IPS-NIHi7 (cell line): ENCODE data around the gene RHOT2.

ENCODE experiments used
- DNase-seq: peaks from one replicate; pipeline ENCODE4 v3.0.0; 2012; ENCODE audit warnings: mixed read lengths; ENCODE audit errors: extremely low spot score

The RHOT2 gene

DNA sequence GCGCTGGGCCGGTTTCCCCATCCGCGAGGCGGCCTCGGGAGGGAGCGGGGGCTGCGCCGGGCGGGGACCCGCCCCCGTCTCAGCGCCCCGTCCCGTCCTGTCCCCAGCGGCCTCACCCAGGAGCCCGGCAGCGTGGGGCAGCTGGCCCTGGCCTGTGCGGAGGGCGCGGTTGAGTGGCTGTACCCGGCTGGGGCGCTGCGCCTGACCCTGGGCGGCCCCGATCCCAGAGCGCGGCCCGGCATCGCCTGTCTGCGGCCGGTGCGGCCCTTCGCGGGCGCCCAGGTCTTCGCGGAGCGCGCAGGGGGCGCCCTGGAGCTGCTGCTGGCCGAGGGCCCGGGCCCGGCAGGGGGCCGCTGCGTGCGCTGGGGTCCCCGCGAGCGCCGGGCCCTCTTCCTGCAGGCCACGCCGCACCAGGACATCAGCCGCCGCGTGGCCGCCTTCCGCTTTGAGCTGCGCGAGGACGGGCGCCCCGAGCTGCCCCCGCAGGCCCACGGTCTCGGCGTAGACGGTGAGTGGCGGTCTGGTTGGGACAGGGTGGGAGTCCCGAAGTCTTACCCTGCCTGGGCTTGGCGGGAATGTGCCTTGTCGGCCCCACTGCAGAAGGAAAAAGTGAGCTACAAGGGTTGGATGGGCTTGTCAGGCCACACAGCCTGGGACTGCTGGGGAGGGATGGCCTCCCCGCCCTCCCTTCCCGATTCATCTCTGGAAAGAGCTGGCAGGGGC is 47.7 kb downstream of the RHOT2 start:
- DNase-seq, result no peak

DNA sequence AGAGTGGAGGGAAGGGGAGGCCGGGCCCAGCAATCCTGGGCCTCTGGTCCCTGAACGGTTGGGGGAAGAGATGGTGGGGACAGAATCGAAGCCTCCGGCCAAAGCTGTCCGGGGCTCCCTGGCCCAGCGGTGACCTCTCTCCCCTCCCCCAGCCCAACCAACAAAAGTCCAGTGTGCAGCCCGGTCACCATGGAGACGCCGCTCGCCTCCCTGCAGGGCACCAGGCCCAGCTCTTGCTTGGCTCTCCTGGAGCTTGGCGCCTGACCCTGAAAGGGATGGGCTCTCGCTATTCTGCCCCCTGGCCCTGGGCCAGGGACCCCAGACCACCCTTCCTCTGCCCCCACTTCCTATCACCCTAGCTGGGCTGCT is 48.3 kb downstream of the RHOT2 start:
- DNase-seq, result no peak

GRCh38 chr16:716768-717325 is 48.9 kb downstream of the RHOT2 start:
- no peak for DNase-seq

DNA sequence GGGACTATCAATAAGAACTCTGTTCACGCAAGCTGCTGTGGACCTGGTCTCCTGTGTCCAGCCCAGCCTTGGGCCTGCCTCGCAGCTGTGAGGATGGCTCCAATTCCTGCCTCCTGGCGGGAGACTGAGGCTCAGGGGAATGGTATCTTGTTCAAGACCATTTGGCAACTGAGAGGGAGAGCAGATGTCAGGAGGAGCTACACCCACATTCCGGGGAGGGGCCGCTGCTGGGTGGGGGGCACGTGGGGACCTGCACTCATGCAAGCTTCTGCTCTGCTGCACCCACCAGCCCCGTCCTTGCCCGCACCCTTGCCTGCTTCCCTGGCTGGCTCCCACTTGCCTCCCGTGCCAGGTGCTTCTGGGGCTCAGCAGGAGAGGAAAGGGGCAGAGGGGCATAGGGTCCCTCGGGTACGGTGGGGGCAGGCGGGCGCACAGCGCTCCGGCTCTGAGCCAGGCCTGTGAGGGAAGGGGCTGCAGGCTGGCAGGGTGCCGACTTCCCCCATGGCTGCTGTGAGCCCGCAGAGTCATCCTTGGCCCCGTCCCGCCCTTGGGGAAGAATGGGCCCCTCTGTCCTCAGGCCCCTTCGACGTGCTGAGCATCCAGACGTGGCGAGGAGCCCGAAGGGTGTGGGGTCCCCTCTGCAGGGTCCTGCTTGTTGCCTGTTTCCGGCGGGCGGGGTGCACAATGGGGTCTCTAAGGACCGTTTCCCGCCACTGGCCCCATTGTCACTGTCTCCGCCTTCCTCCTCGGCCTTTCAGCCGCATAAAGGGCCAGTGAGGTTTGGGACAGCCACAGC is 49.7 kb downstream of the RHOT2 start:
- no peak for DNase-seq

DNA sequence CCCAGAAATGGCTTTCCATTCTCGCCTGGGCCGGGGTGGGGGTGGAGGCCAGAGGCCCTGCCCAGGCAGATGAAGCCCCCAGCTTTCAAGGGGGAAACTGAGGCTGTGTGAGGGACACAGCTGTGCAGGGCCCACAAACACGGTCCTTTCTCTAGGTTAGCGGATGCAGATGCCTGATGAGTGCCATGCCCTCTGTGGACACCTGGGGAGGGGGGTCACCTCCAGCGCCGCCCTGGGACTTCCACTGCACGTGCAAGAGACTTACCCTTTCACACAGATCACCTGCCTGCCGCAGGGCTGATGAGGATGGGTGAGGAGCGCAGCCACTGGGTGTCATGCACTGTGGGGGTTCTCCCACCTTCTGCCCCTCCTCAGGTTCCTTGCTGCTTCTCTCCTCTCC is 50.5 kb downstream of the RHOT2 start:
- no peak for DNase-seq

GRCh38 chr16:718922-719321 is 51.0 kb downstream of the RHOT2 start:
- no peak for DNase-seq

GRCh38 chr16:719815-720446 is 52.0 kb downstream of the RHOT2 start:
- no peak for DNase-seq

GRCh38 chr16:720447-720989 is 52.6 kb downstream of the RHOT2 start:
- DNase-seq, result peak; percentile 69

- DNase-seq, result peak; percentile 92
These were observed 53.2 kb downstream of the RHOT2 start, which contains the start of gene ANTKMT for GRCh38 chr16:720990-721764. Gene ANTKMT (plus strand): TSS chr16:721146. CDS start chr16:721275, 129 bp downstream.

- no peak for DNase-seq
These were observed 54.0 kb downstream of the RHOT2 start for GRCh38 chr16:721765-722540.

DNA sequence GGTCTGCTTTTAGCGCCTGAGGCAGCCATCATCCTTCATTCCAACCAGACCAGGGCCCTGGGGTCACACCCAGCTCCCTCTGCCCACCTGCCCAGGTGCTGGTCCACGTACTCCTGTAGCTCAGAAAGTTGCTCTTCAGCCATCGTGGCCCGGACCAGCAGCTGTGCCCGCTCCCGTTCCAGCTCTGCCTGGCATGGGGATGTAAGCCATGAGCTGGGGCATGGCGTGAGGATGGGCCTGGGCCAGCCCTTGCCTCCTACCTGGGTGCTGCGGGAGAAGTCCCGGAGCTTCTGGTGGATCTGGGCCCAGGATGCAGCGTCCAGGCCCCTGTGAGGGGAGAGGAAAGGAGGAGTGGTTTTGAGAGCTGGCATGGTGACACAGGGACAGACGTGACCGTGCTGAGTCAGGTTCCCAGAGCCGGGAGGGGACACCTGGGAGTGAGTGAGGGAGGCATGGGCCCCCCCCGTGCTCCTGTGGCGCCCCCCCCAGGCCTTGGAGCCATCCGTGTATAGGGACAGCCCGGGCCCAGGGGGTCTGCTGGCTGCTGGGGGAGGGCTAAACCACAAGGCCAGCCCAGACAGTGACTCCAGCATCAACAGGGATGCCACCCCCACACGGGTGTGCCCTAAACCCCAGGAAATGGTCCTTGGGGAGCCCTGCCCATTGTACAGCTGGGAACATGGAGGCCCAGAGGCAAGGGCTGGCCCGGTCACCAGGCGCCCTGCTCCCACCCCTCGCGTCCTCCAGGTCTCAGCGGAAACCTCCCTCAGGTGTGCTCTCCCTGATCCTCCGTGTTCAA is 55.1 kb downstream of the RHOT2 start:
- DNase-seq, result no peak

DNA sequence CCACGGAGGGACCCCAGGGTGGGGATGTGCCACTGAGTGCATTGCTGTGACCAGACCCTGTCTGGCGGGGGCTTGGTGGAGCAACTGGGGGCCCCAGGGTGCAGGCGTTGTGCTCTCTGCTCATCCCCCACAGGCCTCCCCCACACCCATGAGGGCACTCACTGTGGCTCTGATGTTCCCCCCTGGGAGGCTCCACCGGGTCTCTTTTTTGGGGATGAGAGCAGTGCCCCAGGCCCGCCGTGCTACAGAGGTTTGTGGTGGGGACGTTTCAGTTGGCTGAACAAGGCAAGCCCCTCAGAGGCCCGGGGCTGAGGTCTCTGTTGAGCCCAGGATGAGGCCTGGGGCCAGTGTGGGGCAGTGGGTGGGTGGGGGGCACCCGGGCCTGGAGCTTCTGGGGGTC is 55.8 kb downstream of the RHOT2 start:
- DNase-seq, result no peak
